Mesenchymal stem cell (in vitro differentiated cells and primary cell): Measurements from ENCODE around the gene PLCXD1.

ENCODE experiments used
- DNase-seq: peaks from one replicate; pipeline ENCODE4 v3.0.0-alpha.2; 2013
- H2AFZ ChIP-seq: one replicate; pipeline ENCODE4 v1.6.1; 2013; ENCODE audit warnings: low read depth, mild to moderate bottlenecking, control low read depth, inconsistent platforms, low read length, moderate library complexity
- H2AK5ac ChIP-seq: 2 replicates; pipeline ENCODE4 v1.6.1; 2013; ENCODE audit warnings: low read length, moderate library complexity, mild to moderate bottlenecking, inconsistent platforms; ENCODE audit not compliant: severe bottlenecking
- H2BK120ac ChIP-seq: one replicate; pipeline ENCODE4 v1.6.1; 2013; ENCODE audit warnings: low read depth, mild to moderate bottlenecking, inconsistent platforms, low read length, moderate library complexity
- H2BK12ac ChIP-seq, 2 experiments: one replicate each; pipeline ENCODE4 v1.6.1; 2013; ENCODE audit warnings: inconsistent platforms in 2 of 2, low read length in 2 of 2, mild to moderate bottlenecking in 2 of 2, moderate library complexity in 2 of 2, control low read depth in 1 of 2
- H2BK15ac ChIP-seq: one replicate; pipeline ENCODE4 v1.6.1; 2013; ENCODE audit warnings: mild to moderate bottlenecking, low read depth, inconsistent platforms; ENCODE audit not compliant: poor library complexity, severe bottlenecking
- H2BK5ac ChIP-seq: 2 replicates; pipeline ENCODE4 v1.6.1; 2013; ENCODE audit warnings: low read depth, mild to moderate bottlenecking, low read length, control low read depth, inconsistent platforms; ENCODE audit not compliant: poor library complexity, severe bottlenecking
- H3K14ac ChIP-seq, 2 experiments: one replicate each; pipeline ENCODE4 v1.6.1; 2013; ENCODE audit warnings: inconsistent platforms in 2 of 2, low read length in 2 of 2, control low read depth in 1 of 2, mild to moderate bottlenecking in 1 of 2, moderate library complexity in 1 of 2
- H3K18ac ChIP-seq, 2 experiments: one replicate each; pipeline ENCODE4 v1.6.1; 2013; ENCODE audit warnings: inconsistent platforms in 2 of 2, low read length in 2 of 2, control low read depth in 1 of 2, low read depth in 1 of 2, mild to moderate bottlenecking in 1 of 2
- H3K23ac ChIP-seq, 2 experiments: one replicate each; pipeline ENCODE4 v1.6.1; 2013; ENCODE audit warnings: inconsistent platforms in 2 of 2, low read length in 2 of 2, mild to moderate bottlenecking in 2 of 2, moderate library complexity in 2 of 2, control low read depth in 1 of 2
- H3K27ac ChIP-seq: 2 replicates; pipeline ENCODE4 v1.5.1; 2013; ENCODE audit warnings: mild to moderate bottlenecking, moderate library complexity, low read length, control low read depth, inconsistent platforms; ENCODE audit not compliant: poor library complexity, severe bottlenecking
- H3K27me3 ChIP-seq, 2 experiments: 2 replicates each; pipeline versions ENCODE4 v1.6.1 to v1.7.0; 2013; ENCODE audit warnings: low read length in 2 of 2, mild to moderate bottlenecking in 2 of 2, moderate library complexity in 2 of 2, control low read depth in 1 of 2, inconsistent platforms in 1 of 2; ENCODE audit not compliant: control insufficient read depth in 1 of 2, insufficient read depth in 1 of 2
- H3K36me3 ChIP-seq, 2 experiments: 2 replicates each; pipeline versions ENCODE4 v1.6.1 to v1.7.0; 2013; ENCODE audit warnings: low read length in 2 of 2, control low read depth in 1 of 2, inconsistent platforms in 1 of 2, low read depth in 1 of 2, mild to moderate bottlenecking in 1 of 2; ENCODE audit not compliant: insufficient read depth in 2 of 2, control insufficient read depth in 1 of 2
- H3K4ac ChIP-seq, 2 experiments: one replicate each; pipeline ENCODE4 v1.6.1; 2013; ENCODE audit warnings: inconsistent platforms in 2 of 2, low read length in 2 of 2, mild to moderate bottlenecking in 2 of 2, moderate library complexity in 2 of 2, control low read depth in 1 of 2, low read depth in 1 of 2
- H3K4me1 ChIP-seq: 2 replicates; pipeline ENCODE4 v1.6.1; 2013; ENCODE audit warnings: low read depth, low read length, control low read depth; ENCODE audit not compliant: control insufficient read depth, insufficient read depth
- H3K4me2 ChIP-seq: 2 replicates; pipeline ENCODE4 v1.6.1; 2013; ENCODE audit warnings: low read length, mild to moderate bottlenecking, inconsistent platforms; ENCODE audit not compliant: poor library complexity, severe bottlenecking
- H3K4me3 ChIP-seq, 2 experiments: 2 replicates each; pipeline versions ENCODE4 v1.5.1 to v1.7.0; 2013; ENCODE audit warnings: low read length in 2 of 2, mild to moderate bottlenecking in 2 of 2, control low read depth in 1 of 2, low read depth in 1 of 2; ENCODE audit not compliant: insufficient read depth in 1 of 2
- H3K79me1 ChIP-seq: replicated peaks from 2 replicates; pipeline ENCODE4 v1.6.1; 2013; ENCODE audit warnings: mild to moderate bottlenecking, control low read depth, low read length, inconsistent platforms; ENCODE audit not compliant: poor library complexity, severe bottlenecking
- H3K9ac ChIP-seq: 2 replicates; pipeline ENCODE4 v1.7.0; 2013; ENCODE audit warnings: mild to moderate bottlenecking, low read length, moderate library complexity
- H3K9me3 ChIP-seq: 2 replicates; pipeline ENCODE4 v1.7.0; 2013; ENCODE audit warnings: mild to moderate bottlenecking, low read length; ENCODE audit not compliant: control insufficient read depth
- H4K8ac ChIP-seq: one replicate; pipeline ENCODE4 v1.6.1; 2013; ENCODE audit warnings: inconsistent platforms, mild to moderate bottlenecking, low read length, moderate library complexity
- H4K91ac ChIP-seq: one replicate; pipeline ENCODE4 v1.6.1; 2013; ENCODE audit warnings: mild to moderate bottlenecking, low read length, inconsistent platforms
- WGBS: methylation state at CpG from one replicate; pipeline ENCODE4 v1.1.7; 2013; ENCODE audit warnings: mixed read lengths; 5-methylcytosine and 5-hydroxymethylcytosine counted together

The PLCXD1 gene

DNA sequence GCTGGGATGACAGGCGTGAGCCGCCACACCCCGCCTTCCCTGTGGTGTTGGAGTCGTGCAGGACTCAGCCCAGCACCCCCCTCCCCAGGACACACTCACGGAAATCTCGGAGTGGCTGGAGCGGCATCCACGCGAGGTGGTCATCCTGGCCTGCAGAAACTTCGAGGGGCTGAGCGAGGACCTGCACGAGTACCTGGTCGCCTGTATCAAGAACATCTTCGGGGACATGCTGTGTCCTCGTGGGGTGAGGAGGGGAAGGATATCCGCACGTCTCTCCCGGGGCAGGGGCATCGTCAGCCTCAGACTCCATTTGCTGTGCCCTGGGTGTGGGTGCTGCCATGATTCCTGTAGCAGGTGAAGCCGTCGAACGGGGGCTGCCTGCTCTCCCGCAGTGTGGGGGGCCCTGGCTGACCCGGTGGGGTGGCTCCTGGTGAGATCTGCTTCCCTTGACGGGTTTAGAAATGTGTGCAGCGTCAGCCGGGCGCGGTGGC lies 10.3 kb downstream of the PLCXD1 start:
- H3K9me3 ChIP-seq: no peaks in the 10 kb centered on the region
- H2BK120ac ChIP-seq: no peak overlapping the region
- 96% methylated on average over 28 of the region's 29 CpGs for WGBS
- no peak overlapping the region for H3K23ac ChIP-seq
- no peak overlapping the region for H2BK12ac ChIP-seq
- no peak overlapping the region for H2AFZ ChIP-seq
- H3K79me1 ChIP-seq: peaks cover 21% of the 10 kb centered on the region
- no peak overlapping the region for H3K18ac ChIP-seq
- H3K27ac ChIP-seq: no peak overlapping the region
- no peak overlapping the region for H3K14ac ChIP-seq
- no peak overlapping the region for H2BK5ac ChIP-seq
- H4K91ac ChIP-seq: no peak overlapping the region
- no peak overlapping the region for H4K8ac ChIP-seq
- DNase-seq: no peak
- no peak overlapping the region for H3K4me2 ChIP-seq
- no peak overlapping the region for H3K4ac ChIP-seq
- H3K9ac ChIP-seq: no peak overlapping the region
- H3K4me3 ChIP-seq: no peak overlapping the region
- no peaks in the 10 kb centered on the region for H3K27me3 ChIP-seq
- H2AK5ac ChIP-seq: no peak overlapping the region
- no peaks in the 10 kb centered on the region for H3K4me1 ChIP-seq
- no peak overlapping the region for H2BK15ac ChIP-seq
- peaks cover 24 to 80% of the 10 kb centered on the region in 2 experiments for H3K36me3 ChIP-seq

DNA sequence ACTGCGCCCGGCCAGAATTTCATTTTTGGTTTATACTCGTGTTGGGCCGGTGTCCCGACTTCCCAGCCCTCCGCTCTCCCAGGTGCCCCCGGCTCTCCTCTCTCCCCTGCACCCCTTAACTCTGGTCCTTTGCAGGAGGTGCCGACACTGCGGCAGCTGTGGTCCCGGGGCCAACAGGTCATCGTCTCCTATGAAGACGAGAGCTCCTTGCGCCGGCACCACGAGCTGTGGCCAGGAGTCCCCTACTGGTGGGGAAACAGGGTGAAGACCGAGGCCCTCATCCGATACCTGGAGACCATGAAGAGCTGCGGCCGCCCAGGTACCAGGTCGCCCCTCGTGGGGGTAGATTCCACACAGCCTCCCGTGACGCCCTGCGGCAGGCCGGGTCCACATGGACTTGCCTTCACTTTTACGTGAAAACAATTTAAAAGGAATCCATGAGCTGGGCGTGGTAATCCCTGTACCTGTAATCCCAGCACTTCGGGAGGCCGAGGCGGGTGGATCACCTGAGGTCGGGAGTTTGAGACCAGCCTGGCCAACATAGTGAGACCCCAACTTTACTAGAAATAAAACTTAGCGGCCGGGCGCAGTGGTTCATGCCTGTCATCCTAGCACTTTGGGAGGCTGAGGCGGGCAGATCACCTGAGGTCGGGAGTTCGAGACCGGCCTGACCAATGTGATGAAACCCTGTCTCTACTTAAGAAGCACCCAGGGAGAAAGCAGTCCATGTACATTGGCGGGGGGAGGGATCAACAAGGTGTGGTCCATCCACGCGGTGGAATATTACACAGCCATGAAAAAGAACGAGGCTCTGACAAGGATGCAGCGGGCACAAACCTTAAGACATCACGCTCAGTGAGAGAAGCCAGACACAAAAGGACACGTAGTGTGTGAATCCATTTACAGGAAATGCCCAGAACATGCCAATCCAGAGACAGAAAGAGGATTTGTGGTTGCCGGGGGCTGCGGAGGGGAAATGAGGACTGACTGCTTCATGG lies 12.0 kb downstream of the PLCXD1 start:
- 98% methylated on average over 47 of the region's 47 CpGs for WGBS

DNA sequence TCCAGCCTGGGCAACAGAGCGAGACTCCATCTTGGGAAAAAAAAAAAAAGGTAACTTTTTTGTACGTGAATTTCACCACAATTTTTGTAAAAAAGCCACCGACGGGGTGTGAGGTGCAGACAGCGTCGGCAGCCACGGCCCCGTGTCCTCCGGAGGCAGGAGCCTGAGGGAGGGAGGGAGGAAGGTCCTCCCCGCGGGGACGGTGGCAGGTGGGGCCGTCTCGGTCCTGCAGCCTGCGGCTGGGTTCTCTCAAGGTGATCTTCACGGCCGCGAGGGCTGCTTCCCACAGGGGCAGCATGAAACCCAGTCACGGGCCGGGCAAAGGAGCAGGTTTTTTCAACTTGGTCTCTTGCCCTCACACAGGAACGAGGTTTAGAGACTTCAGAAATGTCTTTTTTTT lies 14.0 kb downstream of the PLCXD1 start:
- Histone ChIP-seq H2BK120ac (no peak overlapping the region), H2BK15ac (no peak overlapping the region), H2AFZ (no peak overlapping the region), H3K27ac (no peak overlapping the region), H3K4me3 (no peak overlapping the region), H3K79me1 (peaks cover 12% of the 10 kb centered on the region), H3K27me3 (no peaks in the 10 kb centered on the region), H3K9me3 (no peaks in the 10 kb centered on the region), H3K14ac (no peak overlapping the region), H3K4me1 (no peaks in the 10 kb centered on the region), H2BK5ac (no peak overlapping the region), H3K23ac (no peak overlapping the region), H3K9ac (no peak overlapping the region), H2BK12ac (no peak overlapping the region), H4K91ac (no peak overlapping the region), H3K4ac (no peak overlapping the region), H4K8ac (no peak overlapping the region), H3K18ac (no peak overlapping the region), H2AK5ac (no peak overlapping the region), H3K4me2 (no peak overlapping the region), H3K36me3 (peaks cover 33 to 76% of the 10 kb centered on the region in 2 experiments)
- 98% methylated on average over 21 of the region's 21 CpGs for WGBS
- no peak for DNase-seq

More for the DNA sequence above, 12.0 kb downstream of the PLCXD1 start:
- peaks cover 26 to 80% of the 10 kb centered on the region in 2 experiments for H3K36me3 ChIP-seq
- H2AFZ ChIP-seq: no peak overlapping the region
- no peak overlapping the region for H2BK5ac ChIP-seq
- no peak overlapping the region for H2AK5ac ChIP-seq
- H3K27me3 ChIP-seq: no peaks in the 10 kb centered on the region
- H2BK12ac ChIP-seq: no peak overlapping the region
- no peak for DNase-seq
- H3K79me1 ChIP-seq: peaks cover 19% of the 10 kb centered on the region
- H3K9me3 ChIP-seq: no peaks in the 10 kb centered on the region
- H4K91ac ChIP-seq: no peak overlapping the region
- H3K18ac ChIP-seq: no peak overlapping the region
- H3K14ac ChIP-seq: no peak overlapping the region
- no peak overlapping the region for H3K9ac ChIP-seq
- H4K8ac ChIP-seq: no peak overlapping the region
- no peak overlapping the region for H3K4me2 ChIP-seq
- no peak overlapping the region for H3K4ac ChIP-seq
- H3K27ac ChIP-seq: no peak overlapping the region
- H3K4me3 ChIP-seq: no peak overlapping the region
- H2BK15ac ChIP-seq: no peak overlapping the region
- no peaks in the 10 kb centered on the region for H3K4me1 ChIP-seq
- no peak overlapping the region for H2BK120ac ChIP-seq
- no peak overlapping the region for H3K23ac ChIP-seq

DNA sequence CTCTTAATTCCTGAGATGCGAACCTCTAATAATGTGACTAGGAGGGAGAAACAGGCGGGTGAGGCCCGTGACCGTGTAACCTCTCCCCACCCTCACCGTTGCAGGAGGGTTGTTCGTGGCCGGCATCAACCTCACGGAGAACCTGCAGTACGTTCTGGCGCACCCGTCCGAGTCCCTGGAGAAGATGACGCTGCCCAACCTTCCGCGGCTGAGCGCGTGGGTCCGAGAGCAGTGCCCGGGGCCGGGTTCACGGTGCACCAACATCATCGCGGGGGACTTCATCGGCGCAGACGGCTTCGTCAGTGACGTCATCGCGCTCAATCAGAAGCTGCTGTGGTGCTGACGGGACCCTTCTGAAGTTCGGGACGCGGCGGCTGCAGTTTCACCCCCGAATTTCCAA lies 17.8 kb downstream of the PLCXD1 start:
- Histone ChIP-seq H3K4me2 (no peak overlapping the region), H4K91ac (no peak overlapping the region), H2BK120ac (no peak overlapping the region), H3K18ac (no peak overlapping the region), H4K8ac (peak overlapping the region; percentile 40), H3K27ac (no peak overlapping the region), H3K4me1 (no peaks in the 10 kb centered on the region), H3K9ac (no peak overlapping the region), H2AFZ (no peak overlapping the region), H2AK5ac (no peak overlapping the region), H3K4ac (no peak overlapping the region), H3K79me1 (peaks cover 3% of the 10 kb centered on the region), H3K14ac (no peak overlapping the region), H3K27me3 (no peaks in the 10 kb centered on the region), H3K4me3 (no peak overlapping the region), H3K36me3 (peaks cover 42 to 70% of the 10 kb centered on the region in 2 experiments), H2BK15ac (no peak overlapping the region), H2BK5ac (no peak overlapping the region), H3K23ac (no peak overlapping the region), H2BK12ac (no peak overlapping the region), H3K9me3 (no peaks in the 10 kb centered on the region)
- no peak for DNase-seq
- WGBS: 98% methylated on average over 36 of the region's 36 CpGs
